Jurkat, Clone E6-1 (cell line): ENCODE results near the gene INSYN2A.

ENCODE experiments used
- DNase-seq: peaks from one replicate; pipeline ENCODE4 v3.0.0-alpha.2; 2011; ENCODE audit warnings: low read depth, low spot score
- H3K4me3 ChIP-seq: 2 replicates; pipeline ENCODE4 v1.5.1; 2011; ENCODE audit warnings: mild to moderate bottlenecking, low read length, control low read depth, moderate library complexity

The INSYN2A gene

GRCh38 chr10:127198721-127199120 is 2.3 kb upstream of the INSYN2A start:
- no peak for DNase-seq
- H3K4me3 ChIP-seq: no peak overlapping the region

GRCh38 chr10:127198307-127198706 is 1.9 kb upstream of the INSYN2A start:
- H3K4me3 ChIP-seq: no peak overlapping the region
- no peak for DNase-seq

- no peak for DNase-seq
- no peak overlapping the region for H3K4me3 ChIP-seq
Observed at GRCh38 chr10:127197154-127197432, 702 bp upstream of the INSYN2A start.

- H3K4me3 ChIP-seq: no peak overlapping the region
- DNase-seq: no peak
Observed at GRCh38 chr10:127195571-127196281, 665 bp downstream of the INSYN2A start.

- DNase-seq: no peak
- no peak overlapping the region for H3K4me3 ChIP-seq
Observed at GRCh38 chr10:127195041-127195506, 1.3 kb downstream of the INSYN2A start.

GRCh38 chr10:127194599-127194998 is 1.8 kb downstream of the INSYN2A start:
- no peak for DNase-seq
- H3K4me3 ChIP-seq: no peak overlapping the region

- no peak for DNase-seq
- H3K4me3 ChIP-seq: no peak overlapping the region
Observed at GRCh38 chr10:127194111-127194510, 2.3 kb downstream of the INSYN2A start.

GRCh38 chr10:127193125-127193524 is 3.3 kb downstream of the INSYN2A start:
- DNase-seq: no peak
- no peak overlapping the region for H3K4me3 ChIP-seq

GRCh38 chr10:127190427-127190826 is 6.0 kb downstream of the INSYN2A start:
- DNase-seq: no peak
- no peak overlapping the region for H3K4me3 ChIP-seq

GRCh38 chr10:127189226-127189625 is 7.2 kb downstream of the INSYN2A start:
- no peak overlapping the region for H3K4me3 ChIP-seq
- no peak for DNase-seq

GRCh38 chr10:127186813-127187212 is 9.6 kb downstream of the INSYN2A start:
- H3K4me3 ChIP-seq: no peak overlapping the region
- DNase-seq: no peak

GRCh38 chr10:127184582-127184981 is 11.8 kb downstream of the INSYN2A start:
- no peak for DNase-seq

GRCh38 chr10:127182161-127182560 is 14.2 kb downstream of the INSYN2A start:
- no peak overlapping the region for H3K4me3 ChIP-seq
- no peak for DNase-seq

More at GRCh38 chr10:127184582-127184981, 11.8 kb downstream of the INSYN2A start:
- no peak overlapping the region for H3K4me3 ChIP-seq

- DNase-seq: no peak
- no peak overlapping the region for H3K4me3 ChIP-seq
Observed at GRCh38 chr10:127179612-127180250, 16.7 kb downstream of the INSYN2A start.

GRCh38 chr10:127176649-127177048 is 19.7 kb downstream of the INSYN2A start:
- H3K4me3 ChIP-seq: no peak overlapping the region
- DNase-seq: no peak

- peak; percentile 17 for DNase-seq
- H3K4me3 ChIP-seq: no peak overlapping the region
Observed at GRCh38 chr10:127175357-127176110, 20.9 kb downstream of the INSYN2A start.

- DNase-seq: no peak
- no peak overlapping the region for H3K4me3 ChIP-seq
Observed at GRCh38 chr10:127174866-127175265, 21.5 kb downstream of the INSYN2A start.

GRCh38 chr10:127168261-127168660 is 28.1 kb downstream of the INSYN2A start:
- no peak overlapping the region for H3K4me3 ChIP-seq
- DNase-seq: no peak

- DNase-seq: no peak
- no peak overlapping the region for H3K4me3 ChIP-seq
Observed at GRCh38 chr10:127162841-127163240, 33.5 kb downstream of the INSYN2A start.

- no peak for DNase-seq
- no peak overlapping the region for H3K4me3 ChIP-seq
Observed at GRCh38 chr10:127161482-127161881, 34.9 kb downstream of the INSYN2A start.
